HG02840 (cell line): Measurements from ENCODE around the gene AK8.

Source experiments
- ATAC-seq: cut with Tn5 transposase; IDR thresholded peaks from one replicate; pipeline ENCODE4 v1.9.1; 2021; ENCODE audit warnings: mild to moderate bottlenecking, moderate library complexity, moderate number of reproducible peaks; ENCODE audit not compliant: unreplicated experiment, low FRiP score

The AK8 gene

DNA sequence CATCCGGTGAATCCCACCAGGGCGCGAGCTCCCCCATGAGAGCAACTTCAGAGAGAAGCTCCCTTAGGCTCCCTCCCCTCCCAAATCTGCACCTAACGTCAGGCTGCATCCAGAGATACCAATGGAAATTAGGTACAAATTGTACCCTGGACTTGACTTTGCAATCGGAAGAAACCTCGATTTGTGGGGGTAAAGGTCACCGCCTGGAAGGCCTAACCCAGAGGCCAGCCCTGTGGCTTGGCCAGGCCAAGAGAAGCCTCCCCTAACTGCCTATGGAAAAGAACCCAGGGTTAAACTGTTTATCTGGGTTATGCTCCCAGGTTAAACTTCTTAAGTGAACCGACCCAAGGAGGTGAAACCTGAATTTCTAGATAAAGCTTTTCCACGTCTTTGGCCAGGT, 127.4 kb downstream of the AK8 start:
- no peak for ATAC-seq

DNA sequence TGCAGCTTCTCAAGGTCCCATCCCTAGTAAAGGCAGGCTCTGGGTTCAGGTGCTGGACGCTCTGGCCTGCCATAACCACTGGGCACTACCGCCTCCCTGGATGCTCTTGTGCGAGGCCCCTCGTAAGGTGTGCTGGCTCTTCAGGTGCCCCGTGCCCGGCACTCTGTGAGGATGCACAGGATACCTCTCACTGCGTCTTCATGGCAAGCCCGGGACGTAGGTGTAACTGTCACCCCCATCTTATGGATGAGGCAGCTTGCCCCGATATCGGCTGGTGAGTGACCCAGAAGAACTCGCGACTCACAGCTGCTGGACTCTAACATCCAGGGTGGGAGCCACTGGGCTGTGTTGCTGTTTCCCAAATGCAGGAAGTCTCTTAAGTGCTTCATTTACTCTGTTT, 128.8 kb downstream of the AK8 start:
- no peak for ATAC-seq

DNA sequence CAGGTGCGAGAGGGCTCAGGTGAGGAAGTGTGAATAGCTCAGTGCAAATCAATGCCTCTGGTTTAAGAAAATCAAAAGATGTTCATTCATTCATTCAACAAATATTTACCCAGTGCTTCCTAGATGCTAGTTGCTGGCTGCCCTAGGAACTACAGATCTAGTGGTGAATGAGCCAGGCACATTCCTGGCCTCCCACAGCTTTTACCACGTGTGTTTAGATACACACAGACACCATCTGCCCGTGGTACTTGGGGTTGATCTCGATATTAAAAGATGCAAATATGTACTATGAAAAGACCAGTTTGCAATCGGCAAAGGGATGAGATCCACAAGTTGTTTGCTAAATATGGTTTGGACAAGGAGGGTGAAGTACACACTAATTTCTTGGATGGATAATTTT, 129.6 kb downstream of the AK8 start:
- no peak for ATAC-seq

DNA sequence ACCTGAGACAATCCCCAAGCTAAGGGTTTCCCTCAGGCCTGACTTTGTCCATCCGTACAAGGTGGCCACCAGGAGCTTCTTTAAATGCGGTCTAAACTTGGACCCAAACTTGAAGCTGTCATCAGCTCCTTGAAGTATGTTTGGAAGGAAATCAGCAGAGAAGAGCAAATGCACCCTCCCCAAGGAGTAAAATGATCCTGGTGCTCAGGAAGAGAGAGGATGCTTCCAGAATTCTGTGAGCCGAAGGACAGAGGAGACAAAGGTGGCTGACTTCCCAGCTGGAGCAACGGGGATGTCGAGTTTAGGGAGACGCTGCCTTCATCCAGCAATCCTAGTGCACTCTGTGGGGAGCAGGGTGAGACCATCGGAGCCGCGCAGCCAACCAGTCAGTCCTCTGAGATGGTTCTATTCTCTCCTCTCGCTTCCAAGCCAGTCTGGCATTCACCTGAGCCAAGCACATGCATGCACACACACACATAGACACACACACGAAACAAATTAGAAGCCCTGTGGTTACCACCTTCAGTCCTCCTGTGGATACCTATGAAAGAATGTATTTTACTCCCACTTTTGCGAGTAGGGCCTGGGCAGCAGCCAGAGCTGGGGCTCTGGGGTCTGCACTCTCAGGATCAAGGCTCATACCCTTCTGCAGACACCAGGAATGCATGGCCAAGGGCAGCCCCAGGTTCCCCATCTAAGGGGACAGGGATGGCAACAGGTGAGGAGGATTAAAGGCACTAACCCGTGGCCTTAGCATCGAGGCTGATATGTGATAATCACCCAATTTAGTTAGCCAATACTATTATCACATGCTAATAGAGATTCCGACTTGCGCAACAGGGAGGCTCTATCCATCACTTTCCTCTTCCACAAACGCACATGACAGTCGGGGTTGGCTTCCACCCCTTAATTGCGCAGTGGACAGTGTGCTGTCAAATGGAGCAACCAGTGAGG, 132.1 kb downstream of the AK8 start:
- ATAC-seq, result no peak

DNA sequence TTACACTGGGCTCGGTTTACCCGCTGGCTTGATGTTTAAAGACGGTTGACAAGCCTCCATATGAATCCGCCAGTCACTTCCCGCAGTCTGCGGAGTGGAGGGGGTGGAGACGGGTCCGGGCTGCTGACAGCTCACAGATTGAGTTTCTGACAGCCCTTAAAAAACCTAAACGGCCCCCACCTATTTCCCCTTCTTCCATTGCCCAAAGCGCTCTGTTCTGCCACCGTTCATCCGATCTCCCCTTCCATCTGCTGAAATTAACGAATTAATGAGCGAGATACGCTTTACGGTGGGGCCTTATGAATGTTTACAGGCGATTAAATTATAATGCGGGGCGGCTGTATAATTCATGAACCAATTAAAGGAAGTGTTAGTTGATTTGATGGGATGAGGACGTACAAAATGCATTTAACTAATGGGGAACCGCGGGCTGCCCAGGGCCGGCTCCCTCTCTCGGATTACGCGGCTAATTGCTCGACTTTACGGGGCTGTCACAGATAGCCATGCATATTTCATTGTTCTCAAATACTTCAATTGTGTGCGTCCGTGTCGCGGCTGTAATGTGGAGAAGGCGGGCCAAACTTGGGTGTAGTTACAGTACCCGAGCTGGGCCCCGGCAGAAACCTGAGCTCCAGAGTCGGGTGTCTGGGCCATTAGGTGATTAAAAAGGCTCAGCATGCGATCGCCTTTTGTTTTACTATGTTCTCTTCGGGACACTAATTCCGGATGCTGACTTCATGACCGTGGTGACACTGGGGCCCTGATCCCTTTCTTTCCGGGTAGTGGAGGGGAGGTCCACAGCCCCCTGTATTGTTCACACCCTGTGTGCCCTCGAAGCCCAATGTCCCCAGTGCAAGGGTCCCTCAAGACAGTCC, 133.0 kb downstream of the AK8 start:
- ATAC-seq, result no peak

DNA sequence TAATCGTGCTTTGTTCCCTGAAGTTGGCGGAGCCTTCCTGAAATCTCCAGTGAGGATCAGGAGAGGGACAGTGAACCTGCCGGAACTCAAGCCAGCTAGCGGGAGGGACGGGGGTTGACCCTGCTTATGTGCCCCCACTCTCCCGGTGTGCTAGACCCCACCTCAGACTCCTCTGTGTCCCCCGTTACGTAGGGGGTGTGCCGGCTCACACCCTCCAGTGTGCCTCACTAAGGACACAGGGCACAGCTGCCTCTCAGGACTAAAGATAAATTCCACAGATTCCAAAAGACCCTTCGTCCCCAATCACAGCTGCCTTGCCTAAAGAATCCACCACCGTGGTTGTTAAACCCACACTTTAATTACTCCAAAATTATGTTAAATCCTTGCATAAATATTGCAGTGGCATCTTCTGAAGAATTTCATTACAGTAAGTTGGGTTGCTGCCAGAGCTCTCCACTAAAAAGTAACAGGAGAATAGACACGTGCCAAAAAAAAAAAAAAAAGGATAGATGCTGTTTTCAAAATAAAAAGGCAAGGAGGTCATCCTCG, 134.1 kb downstream of the AK8 start:
- no peak for ATAC-seq

DNA sequence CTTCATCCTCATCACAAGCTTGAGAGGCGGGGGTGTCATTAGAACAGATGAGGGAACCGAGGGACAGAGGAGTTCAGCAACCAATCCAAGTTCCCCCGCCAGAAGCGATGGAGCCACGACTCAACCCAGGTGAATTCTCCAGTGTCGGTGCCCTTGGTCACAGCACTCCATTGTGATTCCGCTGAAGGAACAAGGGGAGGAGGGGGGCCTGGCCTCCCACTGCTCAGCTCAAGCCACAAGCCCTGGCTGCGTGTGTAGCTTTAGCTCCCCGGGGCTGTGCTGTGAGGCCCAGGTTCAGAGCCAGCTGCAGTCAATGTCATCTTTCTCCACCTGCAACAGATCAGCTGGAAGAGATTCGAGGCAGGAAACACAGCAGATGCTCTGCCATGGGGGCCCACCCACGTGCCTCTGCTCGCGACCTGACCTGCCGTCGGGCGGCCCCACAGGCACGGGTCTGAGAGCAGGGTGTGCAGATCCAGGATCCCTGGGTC, 135.2 kb downstream of the AK8 start:
- no peak for ATAC-seq

DNA sequence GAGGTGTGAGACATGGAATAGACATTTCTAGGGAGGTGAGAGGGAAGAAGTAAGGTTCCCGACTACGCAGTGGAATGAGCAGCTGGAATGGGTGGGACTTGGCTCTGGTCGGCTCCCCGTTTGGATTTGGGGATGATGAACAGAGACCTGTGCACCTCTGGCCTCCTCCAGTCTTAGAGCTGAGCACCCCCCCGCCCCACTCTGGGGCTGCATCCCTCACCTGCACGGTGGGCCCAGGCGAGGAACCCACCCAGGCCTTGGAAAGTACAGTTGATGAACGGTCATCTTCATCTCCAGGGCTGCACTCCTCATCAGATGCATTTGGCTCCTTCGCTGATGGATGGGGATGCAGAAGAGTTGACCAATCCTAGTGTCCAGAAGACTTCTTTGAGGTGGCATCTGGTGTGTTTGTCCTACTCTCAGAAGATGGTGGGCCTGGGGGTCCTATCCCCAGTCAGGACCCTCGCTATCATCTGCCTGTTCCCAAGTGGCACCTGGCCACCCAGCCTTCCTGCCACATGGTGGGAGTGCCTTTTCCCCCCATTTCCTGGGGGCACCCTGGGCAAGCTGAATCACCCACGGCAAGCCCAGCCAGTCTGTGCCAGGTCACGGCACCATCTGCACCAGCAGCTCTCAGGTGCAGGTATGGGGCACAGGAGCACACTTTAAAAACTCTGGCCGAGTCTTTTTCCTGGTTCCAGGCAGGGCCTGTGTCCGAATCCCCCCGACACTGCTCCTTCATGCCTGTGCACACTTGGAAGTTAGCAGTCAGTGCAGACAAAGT, 137.4 kb downstream of the AK8 start:
- no peak for ATAC-seq

DNA sequence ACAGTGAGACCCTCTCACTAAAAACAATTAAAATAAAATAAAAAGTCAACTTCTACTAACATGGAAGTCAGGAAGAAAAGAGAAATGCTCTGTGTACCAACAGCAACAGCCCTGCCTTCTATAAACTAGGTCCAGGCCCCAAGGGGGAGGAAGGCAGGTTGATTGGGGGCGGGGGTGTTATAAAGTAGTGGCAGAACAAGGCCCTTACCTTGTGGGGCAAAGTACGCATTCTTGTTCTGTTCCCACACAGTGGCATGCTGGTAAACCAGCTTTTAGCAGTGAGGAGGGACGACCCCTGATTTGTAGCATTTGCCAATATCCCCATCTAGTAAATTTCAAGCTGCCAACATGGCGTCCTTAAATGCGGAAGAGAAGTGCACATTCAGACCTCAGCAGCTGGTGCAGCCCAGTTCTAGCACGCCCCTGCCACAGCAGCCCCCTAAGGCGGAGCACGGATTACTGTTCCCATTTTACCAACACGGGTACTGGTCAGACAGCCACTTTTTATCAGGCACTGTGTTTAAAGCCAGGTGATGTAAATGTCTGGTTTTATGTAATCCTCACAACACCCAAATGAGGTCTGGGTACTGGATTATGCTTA, 138.3 kb downstream of the AK8 start:
- ATAC-seq, result no peak

DNA sequence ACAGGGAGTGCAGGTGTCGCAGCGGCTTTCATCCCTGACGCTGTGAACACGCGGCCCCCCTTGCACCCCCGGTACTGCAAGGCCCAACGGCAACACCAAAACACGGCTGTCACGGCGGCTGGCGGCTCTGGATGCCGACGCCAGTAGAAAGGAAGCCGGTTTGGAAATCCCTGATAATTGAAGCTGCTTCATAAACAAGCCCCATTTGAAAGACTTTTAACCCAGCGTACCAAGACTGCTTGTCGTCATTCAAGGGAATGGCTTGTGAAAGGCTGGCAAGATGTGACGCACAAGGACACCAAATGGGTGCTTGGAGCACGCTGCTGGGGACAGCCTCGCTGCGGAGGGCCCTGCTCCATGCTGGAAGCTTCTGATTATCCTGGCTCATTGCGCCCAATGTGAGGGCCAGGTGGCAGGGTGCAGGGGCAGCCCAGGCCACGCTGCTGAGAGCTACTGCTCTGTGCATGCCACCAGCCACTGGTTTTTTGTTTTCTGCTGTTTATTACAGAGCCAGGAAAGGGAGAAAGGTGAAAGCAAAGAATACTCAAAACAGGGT, 144.7 kb downstream of the AK8 start:
- ATAC-seq, result no peak

DNA sequence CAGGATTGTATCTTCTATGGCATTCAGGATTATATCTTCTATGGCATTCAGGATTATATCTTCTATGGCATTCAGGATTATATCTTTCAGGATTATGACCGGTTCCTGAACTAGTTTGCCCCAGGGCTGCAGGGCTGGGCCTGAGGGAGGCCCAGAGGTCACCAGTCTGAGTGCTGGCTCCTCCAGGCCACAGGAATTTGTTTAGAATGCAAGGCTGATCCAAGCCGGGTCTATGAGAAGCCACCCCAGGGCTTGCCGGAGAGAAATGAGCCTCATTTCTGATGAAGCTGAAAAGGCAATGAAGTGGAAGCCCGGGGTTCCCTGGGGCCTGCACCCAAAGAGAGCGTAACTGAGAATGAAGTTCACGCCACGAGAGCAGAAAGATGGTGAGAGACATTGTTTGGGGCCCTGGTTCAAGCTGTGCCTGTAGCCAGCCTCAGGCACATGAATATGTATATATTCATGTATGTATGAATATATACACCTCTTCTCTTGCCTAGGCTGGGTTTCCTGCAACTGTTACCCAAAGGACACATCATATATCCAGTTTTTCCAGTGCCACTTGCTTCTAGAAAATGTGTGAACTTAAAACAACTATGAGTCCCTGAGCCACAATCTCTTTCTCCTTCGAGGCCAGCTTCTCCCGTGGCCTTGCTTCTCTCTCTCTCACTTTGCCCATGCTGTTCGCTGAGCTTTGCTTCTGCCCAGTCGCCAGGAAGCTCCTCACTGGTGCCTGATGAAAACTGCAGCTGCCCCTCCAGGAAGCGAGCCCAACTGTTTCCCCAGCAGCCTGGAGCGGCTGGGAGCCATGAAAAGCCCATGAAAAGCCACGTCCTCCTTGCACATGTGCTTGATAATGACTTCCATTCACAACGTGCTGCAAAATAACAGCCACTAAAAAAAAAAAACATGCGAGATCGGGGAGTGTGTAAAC, 145.5 kb downstream of the AK8 start:
- no peak for ATAC-seq

DNA sequence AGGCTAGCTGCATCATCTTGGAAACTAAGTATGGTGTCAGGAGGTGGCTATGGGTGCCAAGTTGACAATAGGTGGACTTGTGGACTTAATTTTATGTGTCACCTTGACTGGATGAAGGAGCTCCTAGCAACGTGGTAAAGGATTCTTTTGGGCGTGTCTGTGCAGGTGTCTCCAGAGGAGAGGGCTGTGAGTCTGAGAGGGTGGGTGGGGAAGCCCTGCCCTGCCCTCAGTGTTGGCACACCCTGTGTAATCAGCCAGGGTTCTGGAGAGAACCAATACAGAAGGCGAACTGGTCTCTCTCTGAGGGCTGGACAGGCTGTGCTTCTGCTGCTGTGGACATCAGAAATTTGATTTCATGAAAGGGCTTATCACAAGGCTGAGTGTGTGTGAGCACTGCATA, 146.9 kb downstream of the AK8 start:
- no peak for ATAC-seq

DNA sequence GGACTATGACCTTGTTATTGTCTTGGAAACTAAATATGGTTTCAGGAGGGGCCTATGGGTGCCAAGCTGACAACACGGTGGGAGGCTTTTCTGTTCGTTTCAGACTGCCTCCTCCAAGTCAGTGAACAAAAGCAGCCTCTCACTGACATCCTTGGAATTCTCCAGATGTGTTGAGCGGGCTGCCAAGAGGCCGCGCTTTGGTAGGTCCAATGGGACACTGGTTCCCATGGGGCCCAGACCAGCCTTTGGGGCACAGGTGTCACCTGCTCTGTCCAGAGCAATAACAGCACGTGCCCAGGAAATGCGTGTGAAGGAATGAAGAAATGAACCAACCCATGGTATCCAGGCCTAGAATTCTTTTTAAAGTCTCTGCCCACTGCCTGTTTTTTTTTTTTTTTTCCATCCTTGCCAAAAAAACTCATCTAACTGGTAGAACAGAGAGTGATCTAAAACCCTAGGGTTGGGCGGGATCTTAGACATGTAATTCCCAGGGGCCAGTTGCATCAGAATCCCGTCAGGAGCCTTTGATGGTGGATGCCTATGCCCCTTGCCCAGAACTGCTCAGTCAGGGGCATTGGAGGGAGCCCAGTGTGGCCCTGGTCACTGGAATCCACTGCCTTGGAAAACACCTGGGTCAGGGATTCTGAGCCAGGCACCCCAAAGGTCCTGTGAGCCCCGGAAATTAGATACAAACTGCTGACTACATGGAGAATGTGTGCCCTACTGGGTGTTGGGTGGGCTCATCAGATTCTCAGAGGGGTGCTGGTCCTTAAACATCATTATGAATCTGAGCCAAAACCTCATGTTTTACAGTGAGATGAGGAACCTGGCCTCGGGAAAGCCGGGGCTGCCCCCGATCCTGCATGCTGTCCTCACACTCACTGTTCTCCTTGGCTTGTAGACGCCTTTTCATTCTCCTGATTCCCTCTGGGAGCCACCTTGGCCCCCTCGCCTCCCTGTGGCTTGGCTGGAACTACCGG, 147.7 kb downstream of the AK8 start:
- ATAC-seq, result no peak

DNA sequence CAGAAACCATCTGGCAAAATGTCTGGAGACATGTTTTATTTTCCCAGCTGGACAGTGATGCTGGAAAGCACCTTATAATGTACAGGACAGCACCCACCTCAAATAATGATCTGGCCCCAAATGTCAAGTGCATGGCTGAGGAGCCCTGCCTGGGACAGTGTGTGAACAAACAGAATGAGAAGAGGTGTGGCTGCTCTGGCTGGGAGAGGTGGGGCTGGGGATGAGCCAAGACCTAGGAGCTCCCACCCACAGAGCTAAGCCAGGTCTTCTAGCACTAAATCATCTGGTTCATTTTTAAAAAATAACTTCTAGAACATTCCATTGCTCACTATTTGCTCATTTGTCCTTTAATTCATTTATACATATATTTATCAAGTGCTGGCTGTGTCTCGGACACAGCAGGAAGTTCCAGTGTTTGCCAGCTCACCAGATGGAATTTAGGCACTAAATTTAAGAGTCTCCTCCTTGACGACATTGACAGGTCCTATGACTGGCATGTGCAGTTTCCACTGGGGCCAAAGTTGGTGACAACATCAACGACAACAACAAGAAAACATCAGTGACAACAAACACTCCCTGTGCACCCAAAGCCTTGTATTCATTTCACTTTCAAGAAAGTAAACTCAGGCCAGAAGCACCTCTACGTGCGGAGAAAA, 148.7 kb downstream of the AK8 start:
- no peak for ATAC-seq

DNA sequence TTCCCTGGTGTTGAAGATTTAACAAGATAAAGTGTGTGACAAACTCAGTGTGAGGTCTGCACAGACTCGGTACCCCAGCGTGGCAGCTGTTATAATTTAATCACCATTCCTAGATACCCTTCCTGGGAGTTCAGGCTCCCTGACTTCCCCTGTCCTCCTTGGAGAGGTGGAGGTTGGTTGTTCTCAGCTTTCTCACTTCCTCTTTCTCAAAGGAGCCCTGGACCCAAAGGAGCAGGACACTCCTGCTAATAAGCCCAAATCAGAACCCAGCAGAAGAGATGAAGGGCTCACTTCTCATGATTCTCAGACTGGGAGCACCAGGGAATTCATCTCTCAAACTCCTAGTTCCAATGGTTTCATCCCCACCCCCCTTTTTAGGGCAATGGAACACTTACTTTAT, 149.6 kb downstream of the AK8 start:
- ATAC-seq, result no peak

DNA sequence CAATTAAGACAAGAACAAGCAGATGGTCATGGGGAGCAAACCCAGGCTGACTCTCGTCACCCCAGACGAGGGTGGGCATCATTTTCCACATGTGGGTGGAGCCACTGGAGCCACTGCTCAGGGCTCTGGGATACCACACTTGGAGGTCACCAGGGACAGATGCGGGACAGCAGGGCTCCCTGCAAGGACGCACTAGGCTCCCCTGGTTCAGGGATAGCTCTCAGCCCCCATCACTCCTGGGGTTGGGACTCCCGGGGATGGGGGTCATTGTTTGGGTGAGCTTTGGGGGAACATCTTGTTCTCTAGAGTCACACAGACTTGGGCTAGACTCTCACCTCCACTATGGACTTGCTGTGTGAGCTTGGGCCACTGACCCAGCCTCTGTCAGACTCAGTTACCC, 150.0 kb downstream of the AK8 start:
- ATAC-seq, result no peak

DNA sequence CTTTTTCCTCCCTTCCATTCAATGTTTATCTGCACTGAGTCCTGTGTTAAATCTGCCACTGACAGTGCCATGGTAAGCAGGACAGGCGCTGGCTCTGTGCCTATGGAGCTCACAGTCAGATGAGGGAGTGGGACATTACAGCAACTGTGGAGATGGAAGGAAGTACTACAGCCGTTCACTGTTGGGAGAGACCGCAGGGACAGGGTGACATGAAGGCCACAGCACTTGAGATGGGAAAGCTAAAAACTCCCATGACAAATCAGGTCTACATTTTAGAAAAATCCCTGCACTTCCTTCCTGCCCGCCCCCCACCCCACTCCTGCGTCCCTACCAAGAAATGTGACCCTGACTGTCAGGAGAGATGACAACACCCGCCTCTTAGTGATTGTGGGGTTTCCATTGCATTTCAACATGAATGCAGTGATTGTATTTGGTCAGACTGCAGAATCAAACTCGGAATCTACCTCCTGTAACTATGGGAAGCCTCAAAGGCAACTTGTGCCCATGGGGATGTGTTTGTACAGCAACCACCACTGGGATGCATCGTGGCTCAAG, 151.4 kb downstream of the AK8 start:
- no peak for ATAC-seq
